Neural cell (in vitro differentiated cells): ENCODE data around the gene REC114. TPM values are rescaled to one million over a fixed set of nuclear protein-coding genes. Genes with fewer than 3 reads are reported as not detected.

ENCODE experiments used
- H2AFZ ChIP-seq: fragments of 200-600, 300-800 bp; sonication (generic), shearing (Covaris generic); 2 replicates; pipeline ENCODE4 v1.6.0; 2014; ENCODE audit warnings: low read depth, mild to moderate bottlenecking, antibody characterized with exemption, low read length, moderate library complexity
- H3F3A ChIP-seq: fragments of 200-600 bp; shearing (Covaris generic); 2 replicates; pipeline ENCODE4 v1.6.1; 2016; ENCODE audit warnings: mild to moderate bottlenecking, moderate library complexity, mixed read lengths, antibody characterized with exemption, low read length; ENCODE audit not compliant: insufficient read depth, poor library complexity, severe bottlenecking
- H3K27ac ChIP-seq: fragments of 200-600, 300-800 bp; sonication (generic), shearing (Covaris generic); 2 replicates; pipeline ENCODE4 v1.5.1; 2014; ENCODE audit warnings: mild to moderate bottlenecking, low read length, moderate library complexity
- H3K27me3 ChIP-seq: fragments of 300-800, 200-600 bp; sonication (generic), shearing (Covaris generic); 2 replicates; pipeline ENCODE4 v1.6.0; 2014; ENCODE audit warnings: mild to moderate bottlenecking, low read depth, low read length, moderate library complexity; ENCODE audit not compliant: insufficient read depth
- H3K36me3 ChIP-seq: fragments of 300-800, 200-600 bp; sonication (generic), shearing (Covaris generic); 2 replicates; pipeline ENCODE4 v1.5.1; 2014; ENCODE audit warnings: mild to moderate bottlenecking, antibody characterized with exemption, low read length, moderate library complexity; ENCODE audit not compliant: insufficient read depth
- H3K4me2 ChIP-seq: fragments of 300-800, 200-600 bp; sonication (generic), shearing (Covaris generic); 2 replicates; pipeline ENCODE4 v1.6.0; 2014; ENCODE audit warnings: mild to moderate bottlenecking, low read length
- H3K4me3 ChIP-seq: fragments of 300-800, 200-600 bp; sonication (generic), shearing (Covaris generic); 2 replicates; pipeline ENCODE4 v1.5.1; 2014; ENCODE audit warnings: mild to moderate bottlenecking, low read length, moderate library complexity
- H3K79me2 ChIP-seq: fragments of 200-600 bp; shearing (Covaris generic); replicated peaks from 2 replicates; pipeline ENCODE4 v1.6.0; 2014; ENCODE audit warnings: mild to moderate bottlenecking, low read length, moderate library complexity; ENCODE audit not compliant: insufficient read depth
- H3K9ac ChIP-seq: fragments of 300-800, 200-600 bp; sonication (generic), shearing (Covaris generic); 2 replicates; pipeline ENCODE4 v1.6.1; 2016; ENCODE audit warnings: mild to moderate bottlenecking, low read length, mixed read lengths
- H3K9me2 ChIP-seq: fragments of 200-600 bp; shearing (Covaris generic); 2 replicates; pipeline ENCODE4 v1.6.1; 2016; ENCODE audit warnings: mild to moderate bottlenecking, low read length, mixed read lengths; ENCODE audit not compliant: insufficient read depth
- H3K9me3 ChIP-seq: fragments of 200-600, 300-800 bp; sonication (generic), shearing (Covaris generic); 2 replicates; pipeline ENCODE4 v1.6.1; 2016; ENCODE audit warnings: mild to moderate bottlenecking, mixed run types, low read length, moderate library complexity, mixed read lengths
- H4K20me1 ChIP-seq: fragments of 200-600 bp; shearing (Covaris generic); 2 replicates; pipeline ENCODE4 v1.6.1; 2016; ENCODE audit warnings: mild to moderate bottlenecking, mixed run types; ENCODE audit not compliant: insufficient read depth
- EP300 ChIP-seq: fragments of 450-650 bp; conservative IDR thresholded peaks from 2 replicates; pipeline ENCODE4 v1.6.1; 2014; ENCODE audit warnings: antibody characterized with exemption, mild to moderate bottlenecking, moderate library complexity; ENCODE audit not compliant: poor library complexity, severe bottlenecking
- EZH2 ChIP-seq: fragments of 200-600, 300-800 bp; shearing (Covaris generic), sonication (generic); IDR thresholded peaks from 2 replicates; pipeline ENCODE4 v1.6.1; 2014; ENCODE audit warnings: antibody characterized with exemption, low read length, borderline replicate concordance, mild to moderate bottlenecking; ENCODE audit not compliant: insufficient read depth, poor library complexity, severe bottlenecking
- MXI1 ChIP-seq: fragments of 450-650 bp; conservative IDR thresholded peaks from 2 replicates; pipeline ENCODE4 v1.6.1; 2014; ENCODE audit warnings: antibody characterized with exemption, mild to moderate bottlenecking; ENCODE audit not compliant: poor library complexity, severe bottlenecking
- POLR2AphosphoS5 ChIP-seq: IDR thresholded peaks from 2 replicates; pipeline ENCODE4 v1.6.1; 2012
- RAD21 ChIP-seq: fragments of 450-650 bp; conservative IDR thresholded peaks from 2 replicates; pipeline ENCODE4 v1.6.1; 2014; ENCODE audit warnings: antibody characterized with exemption, mild to moderate bottlenecking, moderate library complexity
- SMC3 ChIP-seq: fragments of 450-650 bp; conservative IDR thresholded peaks from 2 replicates; pipeline ENCODE4 v1.6.1; 2014; ENCODE audit warnings: antibody characterized with exemption, mild to moderate bottlenecking, moderate library complexity; ENCODE audit not compliant: poor library complexity
- TAF1 ChIP-seq: IDR thresholded peaks from 2 replicates; pipeline ENCODE4 v1.6.1; 2012; ENCODE audit warnings: low read depth
- polyA plus RNA-seq: library from polyadenylated mRNA; depleted of rRNA; stranded (reverse); fragments of >200 nt; gene quantifications from 2 replicates; pipeline ENCODE4 v1.2.3, GENCODE V29; 2014
- TF ChIP-seq, protein P1 (sequence below): IDR thresholded peaks from 2 replicates; pipeline ENCODE4 v1.6.1; 2012; ENCODE audit warnings: borderline replicate concordance
- TF ChIP-seq, protein P2 (sequence below): fragments of 450-650 bp; IDR thresholded peaks from 2 replicates; pipeline ENCODE4 v1.5.1; 2014; ENCODE audit warnings: antibody characterized with exemption, mild to moderate bottlenecking, moderate library complexity; ENCODE audit not compliant: poor library complexity, severe bottlenecking

REC114 gene
- polyA plus RNA-seq, 1 donor from 2014 or later, result not detected

DNA sequence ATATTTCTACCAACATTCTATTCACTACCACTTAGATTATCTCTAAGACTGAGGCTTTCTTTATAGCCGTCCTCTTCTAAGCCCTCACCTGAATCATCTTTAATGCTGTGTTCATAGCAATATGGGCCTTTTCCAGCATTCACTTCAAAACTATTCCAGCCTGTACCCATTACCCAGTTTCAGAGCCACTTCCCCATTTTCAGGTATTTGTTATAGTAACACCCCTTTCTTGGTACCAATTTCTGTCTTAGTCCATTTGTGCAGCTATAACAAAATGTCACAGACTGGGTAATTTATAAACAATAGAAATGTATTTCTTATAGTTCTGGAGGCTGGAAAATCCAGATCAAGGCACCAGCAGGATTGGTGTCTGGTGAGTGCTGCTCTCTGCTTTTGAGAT is 45.7 kb downstream of the REC114 start:
- no peak overlapping the region for H3K27ac ChIP-seq
- no peaks in the 10 kb centered on the region for H3K79me2 ChIP-seq
- no peak overlapping the region for H3K4me3 ChIP-seq
- no peaks in the 10 kb centered on the region for H3K27me3 ChIP-seq
- H3K4me2 ChIP-seq, result no peak overlapping the region
- H2AFZ ChIP-seq, result no peak overlapping the region
- H3K9me3 ChIP-seq, result no peaks in the 10 kb centered on the region
- no peak overlapping the region for H3K9ac ChIP-seq
- H3K9me2 ChIP-seq, result no peaks in the 10 kb centered on the region
- no peaks in the 10 kb centered on the region for H3K36me3 ChIP-seq
- H3F3A ChIP-seq, result no peaks in the 10 kb centered on the region
- H4K20me1 ChIP-seq, result no peaks in the 10 kb centered on the region
- TF ChIP-seq EZH2 (no peak), TAF1 (no peak), EP300 (no peak), SMC3 (no peak), POLR2AphosphoS5 (no peak), RAD21 (no peak), MXI1 (no peak)
- TF ChIP-seq, protein P1, sequence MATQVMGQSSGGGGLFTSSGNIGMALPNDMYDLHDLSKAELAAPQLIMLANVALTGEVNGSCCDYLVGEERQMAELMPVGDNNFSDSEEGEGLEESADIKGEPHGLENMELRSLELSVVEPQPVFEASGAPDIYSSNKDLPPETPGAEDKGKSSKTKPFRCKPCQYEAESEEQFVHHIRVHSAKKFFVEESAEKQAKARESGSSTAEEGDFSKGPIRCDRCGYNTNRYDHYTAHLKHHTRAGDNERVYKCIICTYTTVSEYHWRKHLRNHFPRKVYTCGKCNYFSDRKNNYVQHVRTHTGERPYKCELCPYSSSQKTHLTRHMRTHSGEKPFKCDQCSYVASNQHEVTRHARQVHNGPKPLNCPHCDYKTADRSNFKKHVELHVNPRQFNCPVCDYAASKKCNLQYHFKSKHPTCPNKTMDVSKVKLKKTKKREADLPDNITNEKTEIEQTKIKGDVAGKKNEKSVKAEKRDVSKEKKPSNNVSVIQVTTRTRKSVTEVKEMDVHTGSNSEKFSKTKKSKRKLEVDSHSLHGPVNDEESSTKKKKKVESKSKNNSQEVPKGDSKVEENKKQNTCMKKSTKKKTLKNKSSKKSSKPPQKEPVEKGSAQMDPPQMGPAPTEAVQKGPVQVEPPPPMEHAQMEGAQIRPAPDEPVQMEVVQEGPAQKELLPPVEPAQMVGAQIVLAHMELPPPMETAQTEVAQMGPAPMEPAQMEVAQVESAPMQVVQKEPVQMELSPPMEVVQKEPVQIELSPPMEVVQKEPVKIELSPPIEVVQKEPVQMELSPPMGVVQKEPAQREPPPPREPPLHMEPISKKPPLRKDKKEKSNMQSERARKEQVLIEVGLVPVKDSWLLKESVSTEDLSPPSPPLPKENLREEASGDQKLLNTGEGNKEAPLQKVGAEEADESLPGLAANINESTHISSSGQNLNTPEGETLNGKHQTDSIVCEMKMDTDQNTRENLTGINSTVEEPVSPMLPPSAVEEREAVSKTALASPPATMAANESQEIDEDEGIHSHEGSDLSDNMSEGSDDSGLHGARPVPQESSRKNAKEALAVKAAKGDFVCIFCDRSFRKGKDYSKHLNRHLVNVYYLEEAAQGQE, result no peak
- TF ChIP-seq, protein P2, sequence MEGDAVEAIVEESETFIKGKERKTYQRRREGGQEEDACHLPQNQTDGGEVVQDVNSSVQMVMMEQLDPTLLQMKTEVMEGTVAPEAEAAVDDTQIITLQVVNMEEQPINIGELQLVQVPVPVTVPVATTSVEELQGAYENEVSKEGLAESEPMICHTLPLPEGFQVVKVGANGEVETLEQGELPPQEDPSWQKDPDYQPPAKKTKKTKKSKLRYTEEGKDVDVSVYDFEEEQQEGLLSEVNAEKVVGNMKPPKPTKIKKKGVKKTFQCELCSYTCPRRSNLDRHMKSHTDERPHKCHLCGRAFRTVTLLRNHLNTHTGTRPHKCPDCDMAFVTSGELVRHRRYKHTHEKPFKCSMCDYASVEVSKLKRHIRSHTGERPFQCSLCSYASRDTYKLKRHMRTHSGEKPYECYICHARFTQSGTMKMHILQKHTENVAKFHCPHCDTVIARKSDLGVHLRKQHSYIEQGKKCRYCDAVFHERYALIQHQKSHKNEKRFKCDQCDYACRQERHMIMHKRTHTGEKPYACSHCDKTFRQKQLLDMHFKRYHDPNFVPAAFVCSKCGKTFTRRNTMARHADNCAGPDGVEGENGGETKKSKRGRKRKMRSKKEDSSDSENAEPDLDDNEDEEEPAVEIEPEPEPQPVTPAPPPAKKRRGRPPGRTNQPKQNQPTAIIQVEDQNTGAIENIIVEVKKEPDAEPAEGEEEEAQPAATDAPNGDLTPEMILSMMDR, result no peak

DNA sequence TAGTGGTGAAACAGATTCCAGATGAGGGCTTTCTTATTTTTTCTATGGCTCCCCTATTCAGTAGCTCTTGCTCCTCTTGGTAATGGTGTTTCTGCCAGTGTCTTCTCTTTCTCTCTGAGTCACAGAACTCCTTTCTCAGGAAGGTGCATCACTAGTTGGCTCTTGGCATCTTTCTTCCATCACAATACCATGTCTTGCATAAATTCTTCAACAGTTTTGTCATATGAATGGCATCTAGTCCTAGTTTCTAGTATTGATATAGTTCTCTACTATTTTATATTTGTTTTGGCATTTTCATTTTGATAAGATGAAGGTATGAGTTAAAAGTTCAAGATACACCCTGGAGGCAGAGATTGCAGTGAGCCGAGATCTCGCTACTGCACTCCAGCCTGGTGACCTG is 51.0 kb downstream of the REC114 start:
- Histone ChIP-seq H3K4me2 (no peak overlapping the region), H3F3A (no peaks in the 10 kb centered on the region), H3K9ac (no peak overlapping the region), H3K9me3 (no peaks in the 10 kb centered on the region), H3K27me3 (no peaks in the 10 kb centered on the region), H4K20me1 (no peaks in the 10 kb centered on the region), H3K36me3 (no peaks in the 10 kb centered on the region), H3K79me2 (no peaks in the 10 kb centered on the region), H2AFZ (no peak overlapping the region), H3K9me2 (no peaks in the 10 kb centered on the region), H3K27ac (no peak overlapping the region), H3K4me3 (no peak overlapping the region)
- TF ChIP-seq EZH2, result no peak
- TF ChIP-seq, protein P1, result no peak
- no peak for TF ChIP-seq SMC3
- TF ChIP-seq RAD21, result no peak
- TF ChIP-seq, protein P2, result no peak
- TF ChIP-seq MXI1, result no peak
- no peak for TF ChIP-seq EP300
- no peak for TF ChIP-seq TAF1
